Muscle layer of duodenum (tissue), 2 donors: ENCODE results near the gene WDCP.

Source experiments
- H3K27ac ChIP-seq: one replicate; pipeline ENCODE4 v1.7.0; 2013; ENCODE audit warnings: mild to moderate bottlenecking, low read length
- H3K27me3 ChIP-seq: one replicate; pipeline ENCODE4 v1.7.0; 2013; ENCODE audit warnings: low read depth, mild to moderate bottlenecking, control low read depth, low read length
- H3K36me3 ChIP-seq, 2 donors: one replicate each; pipeline ENCODE4 v1.7.0; 2013; ENCODE audit warnings: low read length in 2 of 2, control low read depth in 1 of 2, mild to moderate bottlenecking in 1 of 2; ENCODE audit not compliant: insufficient read depth in 2 of 2, control insufficient read depth in 1 of 2
- H3K4me1 ChIP-seq, 2 donors: one replicate each; pipeline ENCODE4 v1.7.0; 2013; ENCODE audit warnings: low read length in 2 of 2, mild to moderate bottlenecking in 2 of 2, control low read depth in 1 of 2, moderate library complexity in 1 of 2; ENCODE audit not compliant: insufficient read depth in 2 of 2, control insufficient read depth in 1 of 2
- H3K4me3 ChIP-seq, 2 donors: one replicate each; pipeline ENCODE4 v1.7.0; 2013; ENCODE audit warnings: low read length in 2 of 2, low read depth in 1 of 2, mild to moderate bottlenecking in 1 of 2
- H3K9me3 ChIP-seq, 2 donors: one replicate each; pipeline ENCODE4 v1.7.0; 2013; ENCODE audit warnings: low read length in 2 of 2, control low read depth in 1 of 2, mild to moderate bottlenecking in 1 of 2; ENCODE audit not compliant: control insufficient read depth in 1 of 2
- donor health status: healthy.

The WDCP gene

DNA sequence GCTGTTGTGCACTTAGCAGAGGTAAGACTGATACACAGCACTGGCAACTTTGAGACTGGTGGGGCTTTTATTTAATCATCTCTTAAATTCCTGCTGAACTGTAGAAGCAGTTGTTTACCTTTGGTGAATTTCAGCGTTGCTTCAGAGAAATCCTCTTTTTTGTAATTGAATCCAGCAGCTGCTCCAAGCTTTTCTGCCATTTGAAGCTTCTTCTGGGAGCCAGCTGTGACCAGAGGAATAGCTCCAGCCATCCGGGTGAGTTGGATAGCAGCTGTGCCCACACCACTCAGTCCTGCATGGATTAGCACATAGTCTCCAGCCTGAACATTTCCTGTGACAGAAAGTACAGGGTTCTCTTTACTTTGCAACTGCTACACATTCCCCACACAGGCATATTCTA, 33.5 kb upstream of the WDCP start:
- Histone ChIP-seq H3K36me3 (peaks cover 14 to 26% of the 10 kb centered on the region in 2 donors), H3K27me3 (no peaks in the 10 kb centered on the region), H3K4me3 (no peak overlapping the region), H3K27ac (no peak overlapping the region), H3K9me3 (no peaks in the 10 kb centered on the region), H3K4me1 (peaks cover 7 to 29% of the 10 kb centered on the region in 2 donors)

DNA sequence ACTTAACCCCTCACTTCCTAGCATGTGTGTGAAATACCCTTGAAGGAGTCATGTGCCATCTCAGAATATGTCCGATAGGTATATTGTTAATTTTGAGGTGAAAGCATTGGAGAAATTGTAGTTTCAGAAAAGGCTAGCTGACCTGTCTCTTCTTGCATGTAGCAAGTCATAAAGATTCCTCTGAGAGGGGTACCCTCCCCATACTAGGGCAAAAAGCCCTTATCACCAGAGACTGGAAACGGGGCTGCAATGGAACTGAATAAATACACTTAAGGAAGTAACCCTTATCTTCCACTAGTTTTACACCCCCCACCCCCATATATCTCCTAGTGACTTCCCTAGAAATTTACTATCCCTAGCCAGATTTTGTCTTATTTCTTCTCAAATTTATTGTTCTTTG, 30.7 kb upstream of the WDCP start:
- peak overlapping the region; percentile 94 to 96 for H3K4me3 ChIP-seq
- no peaks in the 10 kb centered on the region for H3K9me3 ChIP-seq
- H3K27me3 ChIP-seq: no peaks in the 10 kb centered on the region
- H3K4me1 ChIP-seq: peaks cover 0 to 19% of the 10 kb centered on the region in 2 donors
- peak overlapping the region; percentile 90 for H3K27ac ChIP-seq
- H3K36me3 ChIP-seq: peaks cover 19 to 25% of the 10 kb centered on the region in 2 donors

- H3K9me3 ChIP-seq: no peaks in the 10 kb centered on the region
- H3K36me3 ChIP-seq: peaks cover 22 to 29% of the 10 kb centered on the region in 2 donors
- peak overlapping the region; percentile 90 for H3K27ac ChIP-seq
- no peaks in the 10 kb centered on the region for H3K27me3 ChIP-seq
- H3K4me3 ChIP-seq: peak overlapping the region; percentile 94 to 96
- peaks cover 0 to 17% of the 10 kb centered on the region in 2 donors for H3K4me1 ChIP-seq
Observed at GRCh38 chr2:24077535-24077877, 30.3 kb upstream of the WDCP start.

- peaks cover 23 to 32% of the 10 kb centered on the region in 2 donors for H3K36me3 ChIP-seq
Observed at GRCh38 chr2:24076849-24077534, 29.8 kb upstream of the WDCP start.

GRCh38 chr2:24075915-24076848, 29.0 kb upstream of the WDCP start, which contains the start of gene SF3B6:
SF3B6 (minus strand) TSS chr2:24076326; CDS start chr2:24076229, 97 bp downstream.
- H3K4me1 ChIP-seq: peaks cover 0 to 17% of the 10 kb centered on the region in 2 donors
- H3K4me3 ChIP-seq: peak within 1 kb of the TSS; percentile 94 to 96
- H3K36me3 ChIP-seq: peaks cover 20 to 27% of the 10 kb centered on the region in 2 donors

More at GRCh38 chr2:24076849-24077534, 29.8 kb upstream of the WDCP start:
- H3K4me1 ChIP-seq: peaks cover 0 to 17% of the 10 kb centered on the region in 2 donors
- H3K27ac ChIP-seq: peak overlapping the region; percentile 90
- peak overlapping the region; percentile 94 to 96 for H3K4me3 ChIP-seq
- H3K27me3 ChIP-seq: no peaks in the 10 kb centered on the region
- H3K9me3 ChIP-seq: no peaks in the 10 kb centered on the region

DNA sequence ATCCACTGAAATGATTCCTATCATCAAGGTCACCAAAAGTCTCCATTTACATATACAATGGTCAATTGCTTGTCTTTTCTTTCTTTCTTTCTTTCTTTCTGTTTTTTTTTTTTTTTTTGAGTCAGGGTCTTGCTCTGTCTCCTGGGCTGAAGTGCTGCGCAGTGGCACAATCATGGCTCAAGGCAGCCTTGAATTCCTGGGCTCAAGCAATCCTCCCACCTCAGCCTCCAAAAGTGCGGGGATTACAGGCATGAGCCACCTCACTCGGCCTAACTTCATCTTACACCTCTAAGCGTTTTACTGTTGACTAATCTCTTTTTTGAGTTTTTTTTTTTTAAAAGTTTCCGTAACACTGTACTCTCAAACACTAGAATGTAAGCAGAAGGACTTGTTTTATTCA, 28.1 kb upstream of the WDCP start:
- Histone ChIP-seq H3K27ac (peak overlapping the region; percentile 88), H3K36me3 (peaks cover 15 to 19% of the 10 kb centered on the region in 2 donors), H3K27me3 (no peaks in the 10 kb centered on the region), H3K4me3 (peak overlapping the region; percentile 94 to 96), H3K4me1 (peaks cover 0 to 17% of the 10 kb centered on the region in 2 donors), H3K9me3 (no peaks in the 10 kb centered on the region)

More at GRCh38 chr2:24075915-24076848, 29.0 kb upstream of the WDCP start, which contains the start of gene SF3B6:
- Histone ChIP-seq H3K9me3 (no peaks in the 10 kb centered on the region), H3K27ac (peak within 1 kb of the TSS; percentile 90), H3K27me3 (no peaks in the 10 kb centered on the region)

DNA sequence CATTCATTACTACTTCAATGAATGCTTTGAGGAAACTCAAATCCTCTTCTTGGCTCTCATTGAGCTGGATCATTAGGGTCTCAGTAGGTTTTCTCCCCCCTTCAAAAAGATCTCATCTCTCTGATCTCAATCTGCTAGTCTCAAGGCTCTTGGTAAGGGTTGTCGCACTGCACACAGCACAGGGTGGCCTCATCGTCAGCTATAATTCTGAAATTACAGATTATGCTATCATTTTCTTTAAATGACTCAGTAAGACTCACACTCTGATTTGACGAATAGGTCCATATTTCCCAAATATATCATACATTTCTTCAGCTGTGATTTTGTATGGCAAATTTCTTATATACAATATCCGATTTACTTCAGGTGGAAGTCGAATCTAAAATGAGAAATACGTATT, 26.6 kb upstream of the WDCP start:
- Histone ChIP-seq H3K36me3 (peaks cover 18 to 20% of the 10 kb centered on the region in 2 donors), H3K27me3 (no peaks in the 10 kb centered on the region), H3K27ac (no peak overlapping the region), H3K4me1 (peaks cover 0 to 17% of the 10 kb centered on the region in 2 donors), H3K4me3 (no peak overlapping the region), H3K9me3 (no peaks in the 10 kb centered on the region)

GRCh38 chr2:24072259-24072658, 25.1 kb upstream of the WDCP start:
- Histone ChIP-seq H3K36me3 (peaks cover 20 to 32% of the 10 kb centered on the region in 2 donors), H3K27ac (no peak overlapping the region), H3K4me1 (peaks cover 0 to 8% of the 10 kb centered on the region in 2 donors), H3K4me3 (no peak overlapping the region), H3K27me3 (no peaks in the 10 kb centered on the region), H3K9me3 (no peaks in the 10 kb centered on the region)

DNA sequence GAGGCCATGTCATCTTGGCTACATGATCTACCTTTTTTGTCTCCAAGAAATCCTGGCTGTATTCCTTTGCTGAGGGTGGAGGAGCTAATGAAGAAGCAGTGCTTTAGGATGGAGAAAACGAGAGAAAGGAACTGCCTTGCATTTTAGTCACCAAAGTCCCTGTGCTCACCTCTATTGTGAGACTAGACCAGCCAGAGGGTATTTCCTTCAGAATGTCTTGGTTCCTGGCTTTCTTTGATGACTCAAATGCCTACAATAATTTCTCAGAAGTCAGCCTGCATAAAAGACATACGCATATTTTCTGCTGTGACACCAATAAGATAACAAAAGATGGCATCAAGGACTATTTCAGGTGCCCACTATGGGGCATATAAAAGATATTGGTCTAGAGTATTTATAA, 18.1 kb upstream of the WDCP start:
- Histone ChIP-seq H3K27me3 (no peaks in the 10 kb centered on the region), H3K4me1 (no peaks in the 10 kb centered on the region), H3K4me3 (no peak overlapping the region), H3K27ac (no peak overlapping the region), H3K9me3 (no peaks in the 10 kb centered on the region), H3K36me3 (peaks cover 14 to 39% of the 10 kb centered on the region in 2 donors)

DNA sequence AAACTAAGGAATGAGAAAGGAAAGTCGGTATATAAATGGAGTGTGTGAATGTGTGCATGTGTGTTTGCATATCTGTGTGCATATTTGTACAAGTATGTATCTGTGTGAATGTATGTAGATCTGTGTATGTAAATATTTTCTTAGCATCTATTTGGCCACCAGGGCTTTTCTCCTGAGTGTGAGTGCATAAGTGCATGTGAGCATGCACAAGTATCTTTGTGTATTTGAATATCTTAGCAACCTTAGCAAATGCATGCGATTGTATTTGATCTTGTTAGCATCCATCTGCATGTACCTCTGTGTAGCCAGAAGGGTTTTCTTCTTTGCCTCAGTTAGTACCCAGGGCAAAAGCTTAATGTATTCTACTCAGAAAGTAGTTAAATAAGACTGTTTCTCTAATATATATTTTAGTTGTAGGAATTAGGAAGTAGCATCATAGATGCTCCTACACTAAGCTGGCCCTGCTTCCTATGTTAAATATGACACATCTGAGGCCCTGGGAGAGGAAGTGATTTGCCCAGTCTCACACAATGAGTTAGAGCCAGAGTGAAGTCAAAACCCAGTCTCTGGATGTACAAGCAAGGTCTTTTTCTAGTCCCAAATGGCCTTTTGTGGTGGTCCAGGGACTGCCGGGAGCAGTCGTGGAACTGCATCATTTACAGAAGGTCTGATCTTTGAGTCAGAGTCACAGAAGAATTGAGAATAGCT, 11.5 kb upstream of the WDCP start:
- Histone ChIP-seq H3K36me3 (no peaks in the 10 kb centered on the region), H3K4me3 (no peak overlapping the region), H3K4me1 (no peaks in the 10 kb centered on the region), H3K9me3 (no peaks in the 10 kb centered on the region), H3K27ac (no peak overlapping the region), H3K27me3 (no peaks in the 10 kb centered on the region)

GRCh38 chr2:24055750-24056149, 8.6 kb upstream of the WDCP start:
- no peak overlapping the region for H3K27ac ChIP-seq
- H3K27me3 ChIP-seq: no peaks in the 10 kb centered on the region
- H3K9me3 ChIP-seq: no peaks in the 10 kb centered on the region
- H3K36me3 ChIP-seq: no peaks in the 10 kb centered on the region
- H3K4me1 ChIP-seq: no peaks in the 10 kb centered on the region
- H3K4me3 ChIP-seq: no peak overlapping the region
